Neural progenitor cell (in vitro differentiated cells): ENCODE measurements around the gene EXOC4. TPM values are rescaled to one million over a fixed set of nuclear protein-coding genes. Genes with fewer than 3 reads are reported as not detected.

Experiments
- DNase-seq: peaks from one replicate; pipeline ENCODE4 v3.0.0-alpha.2; 2016; ENCODE audit warnings: low spot score
- H2AFZ ChIP-seq: fragments of 200-600 bp; sonication (generic); replicated peaks from 2 replicates; pipeline ENCODE4 v1.6.1; 2016; ENCODE audit warnings: antibody characterized with exemption
- H3F3A ChIP-seq: fragments of 200-600 bp; sonication (generic); 2 replicates; pipeline ENCODE4 v1.6.1; 2016; ENCODE audit warnings: antibody characterized with exemption, low read depth
- H3K27ac ChIP-seq: fragments of 200-600 bp; sonication (generic); 2 replicates; pipeline ENCODE4 v1.5.1; 2016; ENCODE audit warnings: mild to moderate bottlenecking
- H3K27me3 ChIP-seq: fragments of 200-600 bp; sonication (generic); 2 replicates; pipeline ENCODE4 v1.6.1; 2016; ENCODE audit warnings: mild to moderate bottlenecking, moderate library complexity
- H3K36me3 ChIP-seq: fragments of 200-600 bp; sonication (generic); 2 replicates; pipeline ENCODE4 v1.5.1; 2016
- H3K4me1 ChIP-seq: fragments of 200-600 bp; sonication (generic); 2 replicates; pipeline ENCODE4 v1.6.1; 2016; ENCODE audit warnings: mixed run types
- H3K4me2 ChIP-seq: fragments of 200-600 bp; sonication (generic); 2 replicates; pipeline ENCODE4 v1.6.1; 2016
- H3K4me3 ChIP-seq: fragments of 200-600 bp; sonication (generic); 2 replicates; pipeline ENCODE4 v1.5.1; 2016
- H3K79me2 ChIP-seq: fragments of 200-600 bp; sonication (generic); 2 replicates; pipeline ENCODE4 v1.6.1; 2016; ENCODE audit warnings: low read depth
- H3K9ac ChIP-seq: fragments of 200-600 bp; sonication (generic); 2 replicates; pipeline ENCODE4 v1.6.1; 2016
- H3K9me3 ChIP-seq: fragments of 200-600 bp; sonication (generic); 2 replicates; pipeline ENCODE4 v1.5.1; 2016; ENCODE audit warnings: low read depth
- H4K20me1 ChIP-seq: fragments of 200-600 bp; sonication (generic); 2 replicates; pipeline ENCODE4 v1.6.1; 2016; ENCODE audit warnings: low read depth
- H3K27ac Mint-ChIP-seq: 3 replicates; pipeline ENCODE4 v1.8.0; 2021; ENCODE audit warnings: mixed read lengths
- H3K27me3 Mint-ChIP-seq: 2 replicates; pipeline ENCODE4 v1.8.0; 2022; ENCODE audit warnings: low read depth, mild to moderate bottlenecking, inconsistent platforms, moderate library complexity, mixed read lengths; ENCODE audit not compliant: insufficient read depth
- H3K36me3 Mint-ChIP-seq: 3 replicates; pipeline ENCODE4 v1.8.0; 2021; ENCODE audit warnings: mixed read lengths
- H3K4me1 Mint-ChIP-seq: 3 replicates; pipeline ENCODE4 v1.8.0; 2021; ENCODE audit warnings: mixed read lengths
- H3K4me3 Mint-ChIP-seq: 3 replicates; pipeline ENCODE4 v1.8.0; 2021; ENCODE audit warnings: mild to moderate bottlenecking, moderate library complexity, mixed read lengths
- H3K9me3 Mint-ChIP-seq: 3 replicates; pipeline ENCODE4 v1.8.0; 2020; ENCODE audit warnings: mixed read lengths
- CTCF ChIP-seq: fragments of 200-600 bp; sonication (generic); IDR thresholded peaks from 2 replicates; pipeline ENCODE4 v1.5.1; 2017; ENCODE audit warnings: antibody characterized with exemption, mild to moderate bottlenecking
- EZH2 ChIP-seq: fragments of 200-600 bp; sonication (generic); IDR thresholded peaks from 2 replicates; pipeline ENCODE4 v1.6.1; 2017; ENCODE audit warnings: antibody characterized with exemption, mild to moderate bottlenecking, moderate library complexity
- EZH2phosphoT487 ChIP-seq: fragments of 200-600 bp; sonication (generic); IDR thresholded peaks from 2 replicates; pipeline ENCODE4 v1.6.1; 2017; ENCODE audit warnings: antibody characterized with exemption
- total RNA-seq: library from RNA; depleted of rRNA; stranded (reverse); fragments of >200 nt; gene quantifications from 2 replicates; pipeline ENCODE4 v1.2.3, GENCODE V29; 2015; ENCODE audit warnings: low replicate concordance

Gene EXOC4
- total RNA-seq, 1 donor from 2014 or later = 129 TPM

- Mint-ChIP-seq H3K4me3 (no peak overlapping the region), H3K4me1 (no peaks in the 10 kb centered on the region), H3K27ac (no peak overlapping the region), H3K9me3 (no peaks in the 10 kb centered on the region), H3K27me3 (no peaks in the 10 kb centered on the region), H3K36me3 (no peaks in the 10 kb centered on the region)
- no peaks in the 10 kb centered on the region for H3K79me2 ChIP-seq
- H3K4me1 ChIP-seq = no peaks in the 10 kb centered on the region
- TF ChIP-seq EZH2phosphoT487 (no peak), EZH2 (no peak), CTCF (no peak)
- no peaks in the 10 kb centered on the region for H3F3A ChIP-seq
- no peaks in the 10 kb centered on the region for H3K27me3 ChIP-seq
- no peak overlapping the region for H3K4me3 ChIP-seq
- H3K27ac ChIP-seq = no peak overlapping the region
- no peak overlapping the region for H3K4me2 ChIP-seq
- no peaks in the 10 kb centered on the region for H4K20me1 ChIP-seq
- H3K9ac ChIP-seq = no peak overlapping the region
- no peaks in the 10 kb centered on the region for H3K36me3 ChIP-seq
- no peaks in the 10 kb centered on the region for H3K9me3 ChIP-seq
- DNase-seq = no peak
- H2AFZ ChIP-seq = no peak overlapping the region
These were observed 257.6 kb downstream of the EXOC4 start for GRCh38 chr7:133510326-133511055.

- Histone ChIP-seq H3K4me3 (no peak overlapping the region), H3K4me2 (no peak overlapping the region), H3K27ac (no peak overlapping the region), H3K9me3 (no peaks in the 10 kb centered on the region), H3K27me3 (no peaks in the 10 kb centered on the region), H3K36me3 (no peaks in the 10 kb centered on the region), H3K4me1 (no peaks in the 10 kb centered on the region), H2AFZ (no peak overlapping the region), H3F3A (no peaks in the 10 kb centered on the region), H4K20me1 (no peaks in the 10 kb centered on the region), H3K9ac (no peak overlapping the region), H3K79me2 (no peaks in the 10 kb centered on the region)
- TF ChIP-seq EZH2phosphoT487 (no peak), EZH2 (no peak), CTCF (no peak)
- H3K36me3 Mint-ChIP-seq = no peaks in the 10 kb centered on the region
- DNase-seq = no peak
- H3K4me1 Mint-ChIP-seq = no peaks in the 10 kb centered on the region
- no peak overlapping the region for H3K4me3 Mint-ChIP-seq
- no peaks in the 10 kb centered on the region for H3K9me3 Mint-ChIP-seq
- no peak overlapping the region for H3K27ac Mint-ChIP-seq
- no peaks in the 10 kb centered on the region for H3K27me3 Mint-ChIP-seq
These were observed 258.4 kb downstream of the EXOC4 start for GRCh38 chr7:133511252-133511651.

GRCh38 chr7:133511708-133512107 is 258.8 kb downstream of the EXOC4 start:
- Mint-ChIP-seq H3K27me3 (no peaks in the 10 kb centered on the region), H3K27ac (no peak overlapping the region), H3K9me3 (no peaks in the 10 kb centered on the region), H3K36me3 (no peaks in the 10 kb centered on the region), H3K4me3 (no peak overlapping the region), H3K4me1 (no peaks in the 10 kb centered on the region)
- DNase-seq = no peak
- no peaks in the 10 kb centered on the region for H4K20me1 ChIP-seq
- TF ChIP-seq EZH2 = no peak
- TF ChIP-seq CTCF = no peak
- TF ChIP-seq EZH2phosphoT487 = no peak
- H3F3A ChIP-seq = no peaks in the 10 kb centered on the region
- no peak overlapping the region for H3K9ac ChIP-seq
- H3K27ac ChIP-seq = no peak overlapping the region
- H3K36me3 ChIP-seq = no peaks in the 10 kb centered on the region
- H3K27me3 ChIP-seq = no peaks in the 10 kb centered on the region
- no peak overlapping the region for H2AFZ ChIP-seq
- no peaks in the 10 kb centered on the region for H3K4me1 ChIP-seq
- no peaks in the 10 kb centered on the region for H3K79me2 ChIP-seq
- H3K4me2 ChIP-seq = no peak overlapping the region
- no peak overlapping the region for H3K4me3 ChIP-seq
- H3K9me3 ChIP-seq = no peaks in the 10 kb centered on the region
